A673 (cell line): ENCODE data around the gene MAL.

Source experiments
- EZH2 ChIP-seq: fragments of 200-600 bp; sonication (generic); IDR thresholded peaks from 2 replicates; pipeline ENCODE4 v1.6.1; 2017; ENCODE audit warnings: borderline replicate concordance, low read depth, mild to moderate bottlenecking, mixed read lengths, antibody characterized with exemption, low read length; ENCODE audit not compliant: poor library complexity, severe bottlenecking
- TF ChIP-seq, protein P1 (sequence below): fragments of 300-800, 200-600 bp; sonication (generic); conservative IDR thresholded peaks from 2 replicates; pipeline ENCODE4 v1.5.1; 2017; ENCODE audit warnings: low read depth, mild to moderate bottlenecking, antibody characterized with exemption, low read length, moderate library complexity, mixed read lengths

DNA sequence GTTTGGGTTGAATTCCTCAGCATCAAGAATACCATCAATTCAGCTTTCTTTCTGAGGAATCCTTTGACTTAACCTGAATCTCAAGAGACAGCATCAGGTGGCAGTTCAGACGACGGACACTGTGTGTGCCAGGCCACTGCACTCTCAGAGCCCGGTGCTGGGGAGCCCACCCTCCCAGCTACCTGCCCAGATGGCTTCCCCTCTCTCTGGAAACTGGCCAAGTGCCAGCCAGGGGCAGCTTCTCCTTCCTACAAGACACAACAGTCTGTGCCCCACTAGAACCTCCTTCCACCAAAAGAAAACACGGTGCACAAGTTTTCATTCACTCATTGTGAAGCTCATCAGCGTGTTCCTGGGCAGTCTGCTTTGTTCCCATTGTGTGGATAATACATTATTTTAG, 28.5 kb downstream of the MAL start:
- TF ChIP-seq, protein P1, sequence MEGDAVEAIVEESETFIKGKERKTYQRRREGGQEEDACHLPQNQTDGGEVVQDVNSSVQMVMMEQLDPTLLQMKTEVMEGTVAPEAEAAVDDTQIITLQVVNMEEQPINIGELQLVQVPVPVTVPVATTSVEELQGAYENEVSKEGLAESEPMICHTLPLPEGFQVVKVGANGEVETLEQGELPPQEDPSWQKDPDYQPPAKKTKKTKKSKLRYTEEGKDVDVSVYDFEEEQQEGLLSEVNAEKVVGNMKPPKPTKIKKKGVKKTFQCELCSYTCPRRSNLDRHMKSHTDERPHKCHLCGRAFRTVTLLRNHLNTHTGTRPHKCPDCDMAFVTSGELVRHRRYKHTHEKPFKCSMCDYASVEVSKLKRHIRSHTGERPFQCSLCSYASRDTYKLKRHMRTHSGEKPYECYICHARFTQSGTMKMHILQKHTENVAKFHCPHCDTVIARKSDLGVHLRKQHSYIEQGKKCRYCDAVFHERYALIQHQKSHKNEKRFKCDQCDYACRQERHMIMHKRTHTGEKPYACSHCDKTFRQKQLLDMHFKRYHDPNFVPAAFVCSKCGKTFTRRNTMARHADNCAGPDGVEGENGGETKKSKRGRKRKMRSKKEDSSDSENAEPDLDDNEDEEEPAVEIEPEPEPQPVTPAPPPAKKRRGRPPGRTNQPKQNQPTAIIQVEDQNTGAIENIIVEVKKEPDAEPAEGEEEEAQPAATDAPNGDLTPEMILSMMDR = no peak
- no peak for TF ChIP-seq EZH2
